GM21381 (cell line): ENCODE measurements around the gene WBP2.

Experiments
- ATAC-seq: cut with Tn5 transposase; IDR thresholded peaks from one replicate; pipeline ENCODE4 v1.9.1; 2021; ENCODE audit warnings: mild to moderate bottlenecking, moderate library complexity; ENCODE audit not compliant: unreplicated experiment

WBP2 gene

GRCh38 chr17:75831032-75831571 is 24.0 kb downstream of the WBP2 start:
- no peak for ATAC-seq

- ATAC-seq = no peak
These were observed 24.7 kb downstream of the WBP2 start for GRCh38 chr17:75830164-75831031.

GRCh38 chr17:75829747-75830146 is 25.4 kb downstream of the WBP2 start:
- ATAC-seq = no peak

- ATAC-seq = no peak
These were observed 26.4 kb downstream of the WBP2 start for GRCh38 chr17:75828741-75829140.

- no peak for ATAC-seq
These were observed 27.1 kb downstream of the WBP2 start for GRCh38 chr17:75828076-75828400.

GRCh38 chr17:75827308-75828075 is 27.6 kb downstream of the WBP2 start:
- no peak for ATAC-seq

GRCh38 chr17:75826561-75827307 is 28.4 kb downstream of the WBP2 start:
- ATAC-seq = no peak

GRCh38 chr17:75825748-75826370 is 29.3 kb downstream of the WBP2 start:
- no peak for ATAC-seq

- no peak for ATAC-seq
These were observed 30.0 kb downstream of the WBP2 start for GRCh38 chr17:75825149-75825552.

- ATAC-seq = no peak
These were observed 30.5 kb downstream of the WBP2 start for GRCh38 chr17:75824666-75825065.

- no peak for ATAC-seq
These were observed 31.0 kb downstream of the WBP2 start for GRCh38 chr17:75824050-75824552.

- no peak for ATAC-seq
These were observed 31.7 kb downstream of the WBP2 start for GRCh38 chr17:75823257-75824041.

GRCh38 chr17:75822800-75823166 is 32.4 kb downstream of the WBP2 start:
- no peak for ATAC-seq

- no peak for ATAC-seq
These were observed 32.9 kb downstream of the WBP2 start for GRCh38 chr17:75822119-75822799.

- ATAC-seq = no peak
These were observed 33.6 kb downstream of the WBP2 start for GRCh38 chr17:75821552-75821951.

- no peak for ATAC-seq
These were observed 34.7 kb downstream of the WBP2 start for GRCh38 chr17:75820094-75821080.

- no peak for ATAC-seq
These were observed 35.5 kb downstream of the WBP2 start for GRCh38 chr17:75819678-75820077.

- no peak for ATAC-seq
These were observed 36.0 kb downstream of the WBP2 start for GRCh38 chr17:75819116-75819515.
